Measurements from ENCODE around the gene ZNF322.
"Not testable (repeated sequence)": the region's sequence is repeated elsewhere in the genome, so short reads cannot be mapped to it uniquely, and the experiment has no call there.

The ZNF322 gene

GRCh38 chr6:26659042-26659999 lies at the start of gene ZNF322:
TSS of gene ZNF322 (minus strand) at chr6:26659746. CDS start at chr6:26638553, 21,193 bp downstream.
- peak; percentile 92 for DNase-seq

GRCh38 chr6:26705780-26706179 lies 46.2 kb upstream of the ZNF322 start:
- not testable (repeated sequence) for DNase-seq

- not testable (repeated sequence) for DNase-seq
Measured at GRCh38 chr6:26705352-26705751, 45.8 kb upstream of the ZNF322 start.

GRCh38 chr6:26701023-26701747 lies 41.6 kb upstream of the ZNF322 start:
- DNase-seq: not testable (repeated sequence)

GRCh38 chr6:26697496-26697895 lies 38.0 kb upstream of the ZNF322 start:
- not testable (repeated sequence) for DNase-seq

GRCh38 chr6:26689324-26689947 lies 29.9 kb upstream of the ZNF322 start:
- not testable (repeated sequence) for DNase-seq

GRCh38 chr6:26682435-26683042 lies 23.0 kb upstream of the ZNF322 start:
- DNase-seq: not testable (repeated sequence)

- not testable (repeated sequence) for DNase-seq
Measured at GRCh38 chr6:26673287-26673686, 13.7 kb upstream of the ZNF322 start.

- not testable (repeated sequence) for DNase-seq
Measured at GRCh38 chr6:26670558-26670957, 11.0 kb upstream of the ZNF322 start.

GRCh38 chr6:26670003-26670402 lies 10.5 kb upstream of the ZNF322 start:
- DNase-seq: not testable (repeated sequence)

- no peak for DNase-seq
Measured at GRCh38 chr6:26660000-26660361, 435 bp upstream of the ZNF322 start.

GRCh38 chr6:26657256-26657655 lies 2.3 kb downstream of the ZNF322 start:
- no peak for DNase-seq

- no peak for DNase-seq
Measured at GRCh38 chr6:26653007-26653406, 6.5 kb downstream of the ZNF322 start.

GRCh38 chr6:26651133-26651781 lies 8.3 kb downstream of the ZNF322 start:
- no peak for DNase-seq

- DNase-seq: no peak
Measured at GRCh38 chr6:26646074-26646473, 13.5 kb downstream of the ZNF322 start.

GRCh38 chr6:26640806-26641205 lies 18.7 kb downstream of the ZNF322 start:
- DNase-seq: no peak

- no peak for DNase-seq
Measured at GRCh38 chr6:26629359-26629758, 30.2 kb downstream of the ZNF322 start.

GRCh38 chr6:26627843-26628242 lies 31.7 kb downstream of the ZNF322 start:
- DNase-seq: no peak

- DNase-seq: no peak
Measured at GRCh38 chr6:26624557-26624956, 35.0 kb downstream of the ZNF322 start.

GRCh38 chr6:26623339-26623859 lies 36.1 kb downstream of the ZNF322 start:
- no peak for DNase-seq

- no peak for DNase-seq
Measured at GRCh38 chr6:26613689-26614683, 45.6 kb downstream of the ZNF322 start.

All from NCI-H2171 treated with DMSO at 0.1 percent for 48 hours (cell line).